HG02840 (cell line): ENCODE results near the gene PPDPF.
"Not testable (repeated sequence)": the region's sequence is repeated elsewhere in the genome, so short reads cannot be mapped to it uniquely, and the experiment has no call there.

Experiments used
- ATAC-seq: cut with Tn5 transposase; IDR thresholded peaks from one replicate; pipeline ENCODE4 v1.9.1; 2021; ENCODE audit warnings: mild to moderate bottlenecking, moderate library complexity, moderate number of reproducible peaks; ENCODE audit not compliant: unreplicated experiment, low FRiP score

Gene PPDPF, protein sequence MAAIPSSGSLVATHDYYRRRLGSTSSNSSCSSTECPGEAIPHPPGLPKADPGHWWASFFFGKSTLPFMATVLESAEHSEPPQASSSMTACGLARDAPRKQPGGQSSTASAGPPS

GRCh38 chr20:63520504-63520933 is at the start of gene PPDPF:
Gene PPDPF, plus strand, starts transcription at chr20:63520765. Its CDS starts 544 bp downstream, at chr20:63521309.
- peak; percentile 64 for ATAC-seq

DNA sequence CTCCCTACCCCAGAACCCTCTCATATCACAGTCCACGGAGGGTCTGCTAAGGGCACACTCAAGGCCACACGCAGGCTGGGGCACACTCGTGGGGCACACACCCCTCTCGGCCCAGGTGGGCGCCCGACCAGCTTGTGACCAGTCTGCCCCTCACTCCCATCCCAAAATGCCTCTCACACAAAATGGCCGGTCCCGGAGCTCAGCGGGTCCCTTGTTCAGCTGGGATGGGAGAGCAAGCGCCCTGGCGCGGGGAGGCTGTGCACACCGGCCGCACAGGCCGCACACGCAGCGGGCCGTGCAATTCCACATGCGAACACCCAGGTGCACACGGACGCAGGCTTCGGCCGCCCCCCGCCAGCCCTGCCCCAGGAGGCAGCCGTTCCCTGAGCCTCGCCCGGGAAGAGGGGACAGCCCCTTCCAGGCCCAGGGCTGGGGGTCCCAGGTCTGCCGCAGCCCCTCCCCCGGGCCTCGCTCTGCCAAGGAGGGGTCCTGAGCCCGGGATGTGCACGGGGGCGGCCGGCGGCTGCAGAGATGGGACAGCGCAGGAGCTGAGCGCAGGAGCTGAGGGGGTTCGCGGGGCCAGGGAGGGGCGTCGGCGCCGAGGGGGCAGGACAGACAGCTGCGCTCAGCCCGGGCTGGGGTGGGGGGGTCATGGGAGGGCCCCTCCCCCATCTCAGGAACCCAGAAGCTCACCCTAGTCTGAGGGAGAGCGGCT is 49.4 kb upstream of the PPDPF start:
- no peak for ATAC-seq

- ATAC-seq, result no peak
Observed at GRCh38 chr20:63471717-63471980, 48.9 kb upstream of the PPDPF start.

DNA sequence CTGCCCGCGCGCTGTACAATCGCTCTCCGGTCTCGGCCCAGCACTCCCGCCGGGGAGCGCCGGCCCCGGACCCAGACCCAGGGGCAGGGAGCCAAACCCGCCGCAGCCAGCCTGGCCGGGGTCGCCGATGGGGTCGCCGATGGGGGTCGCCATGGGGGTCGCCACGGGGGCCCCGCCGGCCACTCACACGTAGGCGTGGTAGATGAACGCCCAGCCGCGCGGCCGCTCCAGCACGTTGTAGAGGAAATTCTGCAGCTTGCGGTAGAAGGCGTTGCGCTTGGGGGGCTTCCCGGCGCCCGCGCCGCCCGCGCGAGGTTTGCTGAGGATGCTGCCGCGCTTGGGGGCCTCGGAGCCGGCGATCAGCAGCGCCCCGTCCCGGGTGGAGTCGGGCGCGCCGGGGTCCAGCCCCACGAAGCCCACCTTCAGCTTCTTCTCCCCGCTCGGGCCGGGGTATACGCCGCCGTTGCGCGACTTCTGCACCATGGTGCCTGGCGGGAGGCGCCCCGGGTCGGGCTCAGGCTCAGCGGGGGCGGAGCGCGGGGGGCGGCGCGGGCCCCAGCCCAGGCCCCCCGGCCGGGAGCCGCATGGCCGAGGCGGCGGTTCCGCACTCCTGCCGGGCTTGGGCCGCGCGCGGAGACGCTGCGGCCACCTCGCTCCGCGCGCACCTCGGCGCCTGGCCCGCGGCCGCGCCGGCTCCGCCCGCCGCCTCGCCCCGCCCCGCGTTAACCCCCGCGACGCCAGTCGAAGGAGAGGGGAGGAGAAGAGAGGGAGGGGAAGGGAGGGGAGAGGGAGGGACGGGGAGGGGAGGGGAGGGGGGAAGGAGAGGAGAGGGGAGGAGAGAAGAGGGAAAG is 48.4 kb upstream of the PPDPF start, which contains the start of gene KCNQ2:
Gene KCNQ2 (minus strand): TSS at position 675 of the 851 bp plus-strand sequence. CDS start 192 bp downstream, at position 483.
- ATAC-seq, result no peak

DNA sequence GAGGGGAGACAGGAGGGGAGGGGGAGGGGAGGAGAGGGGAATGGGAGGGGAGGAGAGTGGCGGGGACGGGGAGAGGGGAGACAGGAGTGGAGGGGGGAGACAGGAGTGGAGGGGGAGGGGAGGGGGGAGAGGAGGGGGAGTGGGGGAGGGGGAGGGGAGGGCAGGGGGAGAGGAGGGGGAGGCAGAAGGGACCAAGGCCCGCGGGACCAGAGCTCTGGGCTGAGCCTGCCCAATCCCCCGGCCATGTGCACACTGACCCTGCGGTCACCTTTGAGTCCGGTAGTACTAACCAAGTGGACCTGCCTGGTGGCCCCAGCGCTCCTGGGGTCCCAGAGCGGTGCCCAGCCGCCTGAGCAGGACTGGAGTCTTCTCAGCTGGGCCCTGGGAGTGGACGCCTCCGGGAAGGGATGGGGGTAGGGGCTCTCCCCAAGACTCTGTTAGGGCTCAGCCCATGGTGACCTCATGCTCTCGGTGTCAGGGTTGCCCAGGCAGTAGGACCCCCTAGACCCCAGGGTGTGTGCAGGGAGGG is 47.6 kb upstream of the PPDPF start:
- no peak for ATAC-seq

- ATAC-seq, result no peak
Observed at GRCh38 chr20:63473555-63474449, 46.8 kb upstream of the PPDPF start.

DNA sequence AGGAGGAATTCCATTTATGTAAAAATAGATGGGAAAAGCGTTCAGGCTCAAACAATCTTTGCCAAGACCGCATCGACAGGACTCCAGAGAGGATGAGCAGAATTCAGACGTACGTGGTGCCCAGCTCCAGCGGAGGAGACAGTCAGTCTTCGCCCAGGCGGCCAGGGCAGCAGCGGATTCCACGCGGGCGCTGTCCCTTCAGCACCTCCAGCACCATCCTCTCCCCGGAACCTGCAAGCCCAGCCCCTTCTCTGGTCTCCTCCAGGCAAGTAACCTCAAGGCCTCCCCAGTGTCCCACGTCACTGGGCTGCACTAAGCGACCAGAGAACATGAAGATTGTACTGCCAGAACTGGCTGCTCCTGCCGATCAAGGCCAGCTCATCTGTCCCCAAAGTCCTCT is 45.4 kb upstream of the PPDPF start:
- no peak for ATAC-seq

DNA sequence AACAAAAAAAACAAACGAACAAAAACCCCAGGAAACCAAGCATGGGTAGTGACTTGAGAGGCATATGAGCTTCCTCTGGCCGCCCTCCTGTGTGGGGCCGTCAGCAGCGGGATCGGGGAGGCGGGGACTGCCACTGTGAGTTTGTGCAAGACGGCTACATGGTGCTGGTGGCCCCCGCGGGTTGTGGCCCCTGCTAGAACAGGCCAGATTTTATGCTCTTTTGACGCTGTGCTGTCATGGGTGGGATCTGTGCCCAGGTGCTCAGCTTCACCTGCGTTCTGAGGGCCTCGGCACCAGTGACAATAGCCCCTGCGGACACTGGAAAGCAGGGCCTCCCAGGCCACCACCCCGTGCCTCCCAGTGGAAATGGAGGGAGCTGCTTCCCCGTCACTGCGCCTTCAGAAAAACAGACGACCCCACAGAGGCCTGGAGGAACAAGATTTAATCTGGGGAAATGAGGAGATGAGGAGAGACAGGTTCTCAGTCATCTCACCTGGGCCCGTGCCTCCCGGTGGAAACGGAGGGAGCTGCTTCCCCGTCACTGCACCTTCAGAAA is 43.4 kb upstream of the PPDPF start:
- no peak for ATAC-seq

DNA sequence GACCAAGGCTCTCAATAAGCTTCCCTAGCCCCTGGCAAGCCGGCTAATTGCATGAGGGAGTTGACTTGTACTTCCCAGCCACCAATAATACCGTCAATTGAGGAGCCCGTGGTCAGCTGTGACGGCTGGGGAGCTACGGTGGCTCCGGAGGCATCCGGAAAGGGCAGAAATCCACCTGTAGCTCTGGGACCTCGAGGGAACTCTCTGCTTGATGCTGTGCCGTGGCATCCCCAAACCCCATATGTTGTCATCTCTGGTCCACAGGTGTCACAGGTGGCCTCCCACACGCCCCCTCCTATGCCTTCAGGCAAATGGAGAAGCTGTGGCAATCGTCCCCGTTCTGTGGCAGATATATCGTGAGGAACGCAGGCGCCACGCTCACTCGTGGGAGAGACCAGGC is 42.6 kb upstream of the PPDPF start:
- no peak for ATAC-seq

DNA sequence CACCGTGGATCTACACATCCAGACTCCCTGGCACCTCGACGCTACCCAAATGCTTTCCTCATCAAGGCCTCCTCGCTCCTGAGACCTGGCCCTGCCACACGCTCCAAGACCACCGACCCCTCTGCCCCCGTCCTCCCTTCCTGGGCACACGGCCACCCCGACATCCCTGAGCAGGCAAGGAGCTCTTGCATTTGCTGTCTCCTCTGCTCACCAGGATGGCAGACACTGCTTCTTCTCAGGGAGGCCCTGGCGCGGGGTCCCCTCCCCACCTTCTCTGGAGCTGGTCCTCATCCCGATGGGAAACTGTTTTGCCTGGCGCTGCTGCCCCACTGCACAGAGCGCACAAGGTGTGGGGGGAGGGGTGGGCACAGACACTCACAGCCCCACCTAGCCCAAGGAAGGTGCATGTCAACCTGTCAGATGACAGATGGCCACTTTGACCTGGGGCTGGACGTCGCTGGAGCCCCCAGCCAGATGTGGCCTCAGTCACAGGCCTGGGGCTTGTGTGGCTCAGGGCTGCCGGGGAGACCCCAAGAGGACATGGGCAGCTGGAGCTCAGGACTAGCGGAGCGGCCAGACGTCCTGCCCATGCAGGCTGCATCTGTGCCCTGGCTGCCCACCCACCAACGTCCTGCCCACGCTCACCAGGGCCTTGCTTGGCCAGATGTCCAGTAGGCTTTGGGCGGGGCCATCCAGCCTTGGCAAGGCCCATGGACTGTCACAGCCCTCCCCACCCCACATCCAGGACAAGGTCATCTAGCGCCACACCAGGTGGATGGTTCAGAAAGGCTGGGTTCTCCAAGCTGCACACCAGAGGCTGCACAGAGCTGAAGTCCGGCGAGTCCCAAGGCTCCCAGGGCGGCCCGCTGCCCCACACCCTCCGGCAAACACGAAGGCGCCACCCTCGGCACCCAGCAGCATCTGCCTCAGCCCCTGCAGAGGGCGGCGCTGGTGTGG is 41.9 kb upstream of the PPDPF start:
- ATAC-seq, result no peak

DNA sequence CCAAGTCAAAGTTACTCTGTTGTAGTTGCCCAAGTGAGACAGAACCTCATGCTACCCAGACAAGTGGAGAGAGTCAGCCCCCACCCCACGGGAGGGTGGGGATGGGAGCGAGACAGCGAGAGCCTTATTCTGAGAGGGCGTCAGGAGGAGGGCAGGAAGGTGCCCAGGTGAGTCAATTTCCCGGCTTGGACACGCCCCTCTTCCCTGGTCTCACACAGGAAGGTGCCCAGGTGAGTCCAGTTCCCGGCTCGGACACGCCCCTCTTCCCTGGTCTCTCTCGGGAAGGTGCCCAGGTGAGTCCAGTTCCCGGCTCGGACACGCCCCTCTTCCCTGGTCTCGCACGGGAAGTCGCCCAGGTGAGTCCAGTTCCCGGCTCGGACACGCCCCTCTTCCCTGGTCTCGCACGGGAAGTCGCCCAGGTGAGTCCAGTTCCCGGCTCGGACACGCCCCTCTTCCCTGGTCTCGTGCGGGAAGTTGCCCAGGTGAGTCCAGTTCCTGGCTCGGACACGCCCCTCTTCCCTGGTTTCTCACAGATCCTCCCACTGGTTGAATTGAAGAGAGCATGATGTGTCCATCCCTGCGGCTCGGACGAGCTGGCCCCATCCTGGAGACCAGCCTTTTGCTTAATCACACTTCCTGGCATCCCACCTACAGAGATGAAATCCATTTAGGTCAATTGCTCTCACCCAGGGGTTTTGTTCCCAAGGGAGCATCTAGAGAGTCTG is 40.7 kb upstream of the PPDPF start:
- not testable (repeated sequence) for ATAC-seq

DNA sequence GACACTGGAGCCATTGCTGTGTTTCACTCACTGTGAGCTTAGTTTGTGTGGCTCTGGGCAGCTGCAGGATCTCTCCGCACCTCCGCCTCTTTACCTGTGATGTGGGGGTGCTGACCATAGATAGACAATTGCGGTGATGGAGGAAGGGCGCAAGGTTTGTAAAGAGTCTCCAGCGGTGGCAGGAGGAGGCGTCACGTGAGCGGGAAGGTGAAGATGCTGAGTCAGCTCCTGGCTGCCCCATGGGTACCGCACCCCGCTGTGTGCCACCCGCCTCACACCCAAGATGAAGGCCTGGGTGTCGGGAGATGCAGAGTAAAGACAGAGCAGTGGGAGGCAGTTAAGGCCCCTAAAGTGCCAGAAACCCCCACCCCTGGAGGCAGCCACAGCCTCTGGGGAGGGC is 39.1 kb upstream of the PPDPF start:
- ATAC-seq, result no peak

- ATAC-seq, result no peak
Observed at GRCh38 chr20:63482021-63482587, 38.5 kb upstream of the PPDPF start.

DNA sequence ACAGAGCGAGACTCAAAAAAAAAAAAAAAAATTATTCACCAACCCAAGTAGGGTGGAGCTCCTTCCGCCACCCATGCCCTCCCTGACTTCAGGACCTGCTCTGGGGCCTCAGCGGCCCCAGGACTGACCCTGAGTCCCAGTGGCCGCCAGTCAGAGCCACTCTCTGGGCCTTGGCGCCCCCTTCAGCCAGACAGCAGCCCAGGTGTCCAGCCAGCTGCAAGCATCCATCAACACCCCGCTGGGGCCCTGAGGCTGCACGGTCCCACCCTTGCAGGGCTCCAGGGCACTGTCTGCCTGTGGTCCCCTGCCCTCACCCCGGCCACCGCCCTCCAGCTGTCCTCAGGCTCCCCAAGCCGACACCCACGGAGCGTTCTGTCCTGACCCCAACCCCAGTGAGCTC is 36.7 kb upstream of the PPDPF start:
- no peak for ATAC-seq

DNA sequence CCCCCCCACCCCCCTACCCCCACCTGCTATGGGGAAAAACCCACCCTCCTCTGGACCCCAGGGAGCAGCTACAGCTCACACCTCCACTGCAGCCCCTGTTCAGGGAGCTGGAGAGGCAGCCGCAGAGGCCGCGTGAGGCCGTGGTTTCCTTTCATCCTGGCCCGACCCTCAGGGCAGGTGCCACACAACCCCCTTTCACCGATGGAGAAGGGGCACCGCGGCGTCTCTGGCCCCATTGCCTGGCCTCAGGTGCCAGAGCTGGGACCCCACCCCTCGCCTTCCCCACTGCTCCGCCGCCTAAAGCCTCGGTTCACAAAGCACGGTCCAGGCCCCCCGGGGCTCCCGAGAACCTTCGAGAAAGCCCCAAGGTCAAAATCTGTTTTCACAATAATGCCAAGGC is 36.3 kb upstream of the PPDPF start:
- no peak for ATAC-seq

DNA sequence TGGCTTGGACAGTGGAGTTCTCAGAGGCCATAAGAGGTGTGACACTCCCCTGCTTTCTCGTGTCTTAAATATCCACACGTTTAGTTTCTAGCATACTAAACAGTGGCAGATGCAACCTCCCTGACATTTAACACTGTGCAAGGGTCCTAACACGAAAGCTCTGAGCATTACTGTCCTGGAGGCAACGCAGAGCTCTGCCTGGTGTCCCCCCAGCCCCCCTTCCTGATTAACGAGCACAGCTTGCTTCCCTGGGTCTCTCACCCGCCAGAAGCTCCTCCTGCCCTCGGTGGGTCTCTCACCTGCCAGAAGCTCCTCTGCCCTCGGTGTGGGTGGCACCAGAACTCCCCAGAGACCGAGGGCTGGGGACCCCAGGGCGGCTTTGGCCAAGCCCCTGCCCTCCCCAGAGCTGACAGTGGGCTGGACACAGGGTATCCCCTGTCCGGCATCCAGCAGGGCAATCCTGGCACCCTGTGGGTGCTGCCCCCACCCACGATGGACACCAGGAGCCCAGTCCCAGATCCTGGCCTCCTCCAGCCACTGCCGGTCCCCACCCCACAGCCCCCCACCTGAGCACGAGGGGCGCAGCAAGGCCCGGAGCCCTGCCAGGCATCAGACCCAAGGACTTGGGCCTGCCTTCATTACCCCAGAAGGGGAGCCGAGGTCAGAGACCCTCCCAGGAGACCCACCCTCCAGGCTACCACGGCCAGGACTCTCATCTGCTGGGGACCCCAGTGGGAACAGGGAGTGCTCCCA is 35.7 kb upstream of the PPDPF start:
- ATAC-seq, result no peak

DNA sequence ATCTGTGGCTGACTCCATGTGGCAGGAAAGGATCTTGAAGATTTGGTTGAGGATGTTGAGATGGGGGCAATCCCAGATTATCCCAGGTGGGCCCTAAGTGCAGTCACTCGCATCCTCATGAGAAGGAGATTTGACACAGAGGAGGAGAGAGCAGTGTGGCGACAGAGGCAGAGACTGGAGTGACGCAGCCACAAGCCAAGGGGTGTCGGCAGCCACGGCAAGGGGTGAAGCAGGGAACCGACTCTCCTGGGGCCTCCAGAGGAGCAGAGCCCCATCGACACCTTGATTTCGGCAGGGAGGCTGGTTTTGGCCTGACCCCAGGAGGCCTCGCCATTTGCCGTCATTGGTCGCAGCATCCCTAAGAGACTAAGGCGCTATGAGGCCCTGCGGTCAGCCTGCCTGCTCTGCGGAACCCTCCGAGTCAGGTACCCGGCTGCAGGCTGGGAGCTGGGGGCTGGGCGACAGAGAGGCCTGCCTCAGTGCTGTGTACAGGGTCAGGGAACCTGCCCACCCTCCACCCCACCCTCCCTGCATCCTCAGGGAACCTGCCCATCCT is 34.2 kb upstream of the PPDPF start:
- ATAC-seq, result no peak
